GM23338 (cell line): ENCODE measurements around the gene IQCC. TPM values are rescaled to one million over a fixed set of nuclear protein-coding genes. Genes with fewer than 3 reads are reported as not detected.

Source experiments
- ATAC-seq: fragments of 200-7000 bp; cut with Tn5 transposase; 3 replicates; pipeline ENCODE4 v1.9.1; 2020
- DNase-seq: peaks from one replicate; pipeline ENCODE4 v3.0.0-alpha.2; 2015; ENCODE audit warnings: low spot score
- H2AFZ ChIP-seq: fragments of 200-600 bp; sonication (generic); 2 replicates; pipeline ENCODE4 v1.8.0; 2016; ENCODE audit warnings: antibody characterized with exemption, mild to moderate bottlenecking, moderate library complexity
- H3F3A ChIP-seq: fragments of 200-600 bp; sonication (generic); replicated peaks from 2 replicates; pipeline ENCODE4 v1.8.0; 2017; ENCODE audit warnings: antibody characterized with exemption, mixed run types, low read depth
- H3K27ac ChIP-seq: fragments of 200-600 bp; sonication (generic); 2 replicates; pipeline ENCODE4 v1.6.1; 2016; ENCODE audit warnings: low read depth
- H3K27me3 ChIP-seq: fragments of 200-600 bp; sonication (generic); 2 replicates; pipeline ENCODE4 v1.8.0; 2016; ENCODE audit warnings: mild to moderate bottlenecking, mixed run types, moderate library complexity; ENCODE audit not compliant: insufficient read depth
- H3K36me3 ChIP-seq: fragments of 200-600 bp; sonication (generic); 2 replicates; pipeline ENCODE4 v1.8.0; 2016; ENCODE audit warnings: mild to moderate bottlenecking; ENCODE audit not compliant: insufficient read depth
- H3K4me1 ChIP-seq: fragments of 200-600 bp; sonication (generic); 2 replicates; pipeline ENCODE4 v1.8.0; 2016; ENCODE audit warnings: mild to moderate bottlenecking, moderate library complexity; ENCODE audit not compliant: insufficient read depth
- H3K4me2 ChIP-seq: fragments of 200-600 bp; sonication (generic); 2 replicates; pipeline ENCODE4 v1.7.1; 2017; ENCODE audit warnings: mixed run types
- H3K4me3 ChIP-seq: fragments of 200-600 bp; sonication (generic); 2 replicates; pipeline ENCODE4 v1.6.1; 2016; ENCODE audit warnings: mixed run types
- H3K79me2 ChIP-seq: fragments of 200-600 bp; sonication (generic); replicated peaks from 2 replicates; pipeline ENCODE4 v1.8.0; 2017; ENCODE audit warnings: mild to moderate bottlenecking; ENCODE audit not compliant: insufficient read depth
- H3K9me2 ChIP-seq: fragments of 200-600 bp; sonication (generic); 2 replicates; pipeline ENCODE4 v1.8.0; 2017; ENCODE audit not compliant: insufficient read depth
- H4K20me1 ChIP-seq: fragments of 200-600 bp; sonication (generic); replicated peaks from 2 replicates; pipeline ENCODE4 v1.8.0; 2017; ENCODE audit warnings: mild to moderate bottlenecking; ENCODE audit not compliant: insufficient read depth
- H3K27ac Mint-ChIP-seq: 2 replicates; pipeline ENCODE4 v1.8.0; 2020; ENCODE audit warnings: inconsistent platforms, mild to moderate bottlenecking, moderate library complexity, mixed read lengths
- H3K27me3 Mint-ChIP-seq: 3 replicates; pipeline ENCODE4 v1.8.0; 2022; ENCODE audit warnings: low read depth, mild to moderate bottlenecking, moderate library complexity, mixed read lengths, inconsistent platforms; ENCODE audit not compliant: insufficient read depth, poor library complexity
- H3K36me3 Mint-ChIP-seq: 3 replicates; pipeline ENCODE4 v1.8.0; 2021; ENCODE audit warnings: low read depth, mild to moderate bottlenecking, inconsistent platforms, moderate library complexity, mixed read lengths
- H3K4me1 Mint-ChIP-seq: 3 replicates; pipeline ENCODE4 v1.8.0; 2020; ENCODE audit warnings: mild to moderate bottlenecking, inconsistent platforms, mixed read lengths
- H3K4me3 Mint-ChIP-seq: 3 replicates; pipeline ENCODE4 v1.8.0; 2021; ENCODE audit warnings: moderate library complexity, mild to moderate bottlenecking, inconsistent platforms, mixed read lengths
- H3K9me3 Mint-ChIP-seq: 3 replicates; pipeline ENCODE4 v1.8.0; 2020; ENCODE audit warnings: moderate library complexity, mild to moderate bottlenecking, inconsistent platforms, mixed read lengths
- CREB1 ChIP-seq: fragments of 250-450 bp; sonication (Bioruptor Pico); IDR thresholded peaks from 2 replicates; pipeline ENCODE4 v1.5.0; 2020; ENCODE audit warnings: low read depth, mild to moderate bottlenecking, moderate library complexity
- EZH2 ChIP-seq: fragments of 200-600 bp; sonication (generic); IDR thresholded peaks from one replicate; pipeline ENCODE4 v1.8.0; 2017; ENCODE audit warnings: antibody characterized with exemption, mild to moderate bottlenecking, low read depth; ENCODE audit not compliant: unreplicated experiment
- EZH2phosphoT487 ChIP-seq: fragments of 200-600 bp; sonication (generic); IDR thresholded peaks from one replicate; pipeline ENCODE4 v1.8.1; 2018; ENCODE audit warnings: antibody characterized with exemption; ENCODE audit not compliant: unreplicated experiment
- NANOG ChIP-seq: IDR thresholded peaks from 2 replicates; pipeline ENCODE4 v1.6.1; 2016; ENCODE audit warnings: antibody characterized with exemption, borderline replicate concordance
- POLR2AphosphoS5 ChIP-seq: IDR thresholded peaks from 2 replicates; pipeline ENCODE4 v1.6.1; 2016; ENCODE audit warnings: antibody characterized with exemption, low read depth
- STAT1 ChIP-seq: IDR thresholded peaks from one replicate; pipeline ENCODE4 v1.6.1; 2016; ENCODE audit warnings: antibody characterized with exemption; ENCODE audit not compliant: unreplicated experiment
- ZNF114 ChIP-seq: fragments of 250-450 bp; sonication (Bioruptor Pico); IDR thresholded peaks from 2 replicates; pipeline ENCODE4 v1.5.0; 2020; ENCODE audit warnings: mild to moderate bottlenecking, moderate library complexity
- ZNF331 ChIP-seq: fragments of 250-450 bp; sonication (Bioruptor Pico); IDR thresholded peaks from 2 replicates; pipeline ENCODE4 v1.5.0; 2020; ENCODE audit warnings: low read depth, mild to moderate bottlenecking, moderate library complexity
- ZNF462 ChIP-seq: fragments of 250-450 bp; sonication (Bioruptor Pico); IDR thresholded peaks from 2 replicates; pipeline ENCODE4 v1.5.0; 2020; ENCODE audit warnings: mild to moderate bottlenecking, moderate library complexity
- polyA plus RNA-seq: library from polyadenylated mRNA; unstranded; fragments of >200 nt; fragmentation: Nextera tagmentation; extraction: Ambion mirVana; gene quantifications from 2 replicates; pipeline ENCODE4 v1.2.1, GENCODE V29; 2016
- total RNA-seq: library from RNA; depleted of rRNA; stranded (reverse); fragments of >200 nt; shearing (Covaris generic); gene quantifications from 2 replicates; pipeline ENCODE4 v1.2.3, GENCODE V29; 2014

IQCC gene
- total and polyA plus RNA-seq, 2 experiments from 2014 or later = 1.7 to 3.5 TPM

- Mint-ChIP-seq H3K36me3 (peaks cover 43% of the 10 kb centered on the region), H3K27me3 (peaks cover 14% of the 10 kb centered on the region), H3K9me3 (no peaks in the 10 kb centered on the region), H3K4me1 (peaks cover 38% of the 10 kb centered on the region), H3K27ac (peak within 1 kb of the TSS; percentile 96), H3K4me3 (peak within 1 kb of the TSS; percentile 95)
- Histone ChIP-seq H3F3A (peaks cover 30% of the 10 kb centered on the region), H3K27ac (peak within 1 kb of the TSS; percentile 96), H3K4me2 (peak within 1 kb of the TSS; percentile 97), H3K9me2 (no peaks in the 10 kb centered on the region), H3K4me3 (peak within 1 kb of the TSS; percentile 93), H3K79me2 (peaks cover 41% of the 10 kb centered on the region), H3K4me1 (peaks cover 30% of the 10 kb centered on the region), H4K20me1 (peaks cover 23% of the 10 kb centered on the region), H3K27me3 (no peaks in the 10 kb centered on the region), H3K36me3 (peaks cover 17% of the 10 kb centered on the region), H2AFZ (peak within 1 kb of the TSS; percentile 94)
- TF ChIP-seq CREB1 (CRISPR knock-in tag) (0 out of 2 replicates have a peak, but pooled peaks have one; percentile 9), NANOG (no peak), POLR2AphosphoS5 (peak; percentile 91)
- DNase-seq = peak; percentile 96
- ATAC-seq = peak; percentile 89
These were observed 25.9 kb upstream of the IQCC start, which contains the start of gene TXLNA for GRCh38 chr1:32179443-32180185. Gene TXLNA, plus strand, starts transcription at chr1:32179675. Its CDS starts 671 bp downstream, at chr1:32180346.

GRCh38 chr1:32180186-32181060 is 25.0 kb upstream of the IQCC start:
- H3K36me3 Mint-ChIP-seq = peaks cover 50% of the 10 kb centered on the region
- no peak for TF ChIP-seq EZH2
- no peak for TF ChIP-seq CREB1 (CRISPR knock-in tag)
- no peak for TF ChIP-seq ZNF114
- TF ChIP-seq POLR2AphosphoS5 = no peak
- no peak for TF ChIP-seq ZNF462 (CRISPR knock-in tag)
- TF ChIP-seq STAT1 = no peak
- no peak for TF ChIP-seq ZNF331 (CRISPR knock-in tag)
- TF ChIP-seq EZH2phosphoT487 = no peak

More at GRCh38 chr1:32180186-32181060, 25.0 kb upstream of the IQCC start:
- Histone ChIP-seq H3K27ac (peak overlapping the region; percentile 96), H3F3A (peaks cover 29% of the 10 kb centered on the region), H3K79me2 (peaks cover 47% of the 10 kb centered on the region), H3K4me1 (peaks cover 30% of the 10 kb centered on the region), H3K36me3 (peaks cover 23% of the 10 kb centered on the region), H2AFZ (peak overlapping the region; percentile 81; the same call in 1 of the 2 replicates), H3K4me2 (peak overlapping the region; percentile 97), H4K20me1 (peaks cover 28% of the 10 kb centered on the region), H3K27me3 (no peaks in the 10 kb centered on the region), H3K4me3 (peak overlapping the region; percentile 93), H3K9me2 (no peaks in the 10 kb centered on the region)
- Mint-ChIP-seq H3K27ac (peak overlapping the region; percentile 95), H3K4me3 (peak overlapping the region; percentile 95), H3K27me3 (peaks cover 14% of the 10 kb centered on the region), H3K4me1 (peaks cover 38% of the 10 kb centered on the region), H3K9me3 (no peaks in the 10 kb centered on the region)
- peak; percentile 70 for DNase-seq
- ATAC-seq = peak; percentile 55
